HEK293 (cell line): Measurements from ENCODE around the gene MED25.
A peak's percentile ranks its signal among the peaks of the same experiment; 100 is the strongest.

Experiments used
- EGR2 ChIP-seq: fragments of 450-650 bp; formaldehyde crosslinking; IDR thresholded peaks from 2 replicates; pipeline ENCODE4 v1.5.1; 2016; ENCODE audit warnings: low read depth, missing biosample characterization, missing genetic modification characterization
- GLIS2 ChIP-seq: fragments of 450-650 bp; formaldehyde crosslinking; IDR thresholded peaks from 2 replicates; pipeline ENCODE4 v1.5.1; 2016; ENCODE audit warnings: missing biosample characterization, missing genetic modification characterization
- HOXC10 ChIP-seq: sonication (generic); formaldehyde crosslinking; IDR thresholded peaks from 2 replicates; pipeline ENCODE4 v1.8.1; 2023; ENCODE audit warnings: mild to moderate bottlenecking, missing genetic modification reagents
- KLF1 ChIP-seq: fragments of 450-650 bp; formaldehyde crosslinking; IDR thresholded peaks from 2 replicates; pipeline ENCODE4 v1.5.1; 2016; ENCODE audit warnings: missing biosample characterization, missing genetic modification characterization
- MEIS1 ChIP-seq: sonication (generic); formaldehyde crosslinking; IDR thresholded peaks from 2 replicates; pipeline ENCODE4 v1.8.1; 2022; ENCODE audit warnings: missing genetic modification reagents, mild to moderate bottlenecking, borderline replicate concordance
- RBAK ChIP-seq: fragments of 450-650 bp; formaldehyde crosslinking; IDR thresholded peaks from 2 replicates; pipeline ENCODE4 v1.5.1; 2016; ENCODE audit warnings: missing biosample characterization, missing genetic modification characterization
- SALL2 ChIP-seq: fragments of 450-650 bp; formaldehyde crosslinking; IDR thresholded peaks from 2 replicates; pipeline ENCODE4 v1.5.0; 2017; ENCODE audit warnings: missing biosample characterization, mild to moderate bottlenecking, missing genetic modification characterization, borderline replicate concordance
- SCRT1 ChIP-seq: fragments of 450-650 bp; formaldehyde crosslinking; IDR thresholded peaks from 2 replicates; pipeline ENCODE4 v1.5.1; 2016; ENCODE audit warnings: missing biosample characterization, missing genetic modification characterization, borderline replicate concordance
- SP2 ChIP-seq: fragments of 450-650 bp; formaldehyde crosslinking; IDR thresholded peaks from 2 replicates; pipeline ENCODE4 v1.5.1; 2016; ENCODE audit warnings: missing biosample characterization, missing genetic modification characterization
- TSHZ1 ChIP-seq: fragments of 450-650 bp; formaldehyde crosslinking; IDR thresholded peaks from 2 replicates; pipeline ENCODE4 v1.5.1; 2016; ENCODE audit warnings: missing biosample characterization, missing genetic modification characterization, borderline replicate concordance
- ZBTB20 ChIP-seq: fragments of 450-650 bp; formaldehyde crosslinking; IDR thresholded peaks from 2 replicates; pipeline ENCODE4 v1.5.1; 2016; ENCODE audit warnings: missing biosample characterization, missing genetic modification characterization
- ZFP41 ChIP-seq: fragments of 450-650 bp; formaldehyde crosslinking; IDR thresholded peaks from 2 replicates; pipeline ENCODE4 v1.5.1; 2016; ENCODE audit warnings: missing biosample characterization, missing genetic modification characterization, borderline replicate concordance
- ZFP69B ChIP-seq: fragments of 450-650 bp; formaldehyde crosslinking; IDR thresholded peaks from 2 replicates; pipeline ENCODE4 v1.5.1; 2016; ENCODE audit warnings: missing biosample characterization, missing genetic modification characterization
- ZNF112 ChIP-seq: fragments of 450-650 bp; formaldehyde crosslinking; IDR thresholded peaks from 2 replicates; pipeline ENCODE4 v1.5.0; 2017; ENCODE audit warnings: missing biosample characterization, missing genetic modification characterization
- ZNF155 ChIP-seq: fragments of 450-650 bp; formaldehyde crosslinking; IDR thresholded peaks from 2 replicates; pipeline ENCODE4 v1.5.1; 2016; ENCODE audit warnings: missing biosample characterization, missing genetic modification characterization
- ZNF175 ChIP-seq: fragments of 450-650 bp; formaldehyde crosslinking; IDR thresholded peaks from 2 replicates; pipeline ENCODE4 v1.5.1; 2016; ENCODE audit warnings: missing biosample characterization, missing genetic modification characterization
- ZNF214 ChIP-seq: fragments of 450-650 bp; formaldehyde crosslinking; IDR thresholded peaks from 2 replicates; pipeline ENCODE4 v1.5.1; 2017; ENCODE audit warnings: missing biosample characterization, mild to moderate bottlenecking, missing genetic modification characterization, borderline replicate concordance
- ZNF274 ChIP-seq, 2 experiments: fragments of 200-500 bp in 1 of 2; fragments of 450-650 bp in 1 of 2; sonication (Bioruptor generic) in 1 of 2; formaldehyde crosslinking in 1 of 2; IDR thresholded peaks; 2 replicates each; pipeline versions ENCODE4 v1.5.1 to v1.6.1; 2014 to 2016; ENCODE audit warnings: borderline replicate concordance in 1 of 2, inconsistent platforms in 1 of 2, low read length in 1 of 2, missing biosample characterization in 1 of 2, missing genetic modification characterization in 1 of 2
- ZNF292 ChIP-seq: fragments of 450-650 bp; formaldehyde crosslinking; IDR thresholded peaks from 2 replicates; pipeline ENCODE4 v1.5.1; 2016; ENCODE audit warnings: low read depth, missing biosample characterization, missing genetic modification characterization, borderline replicate concordance
- ZNF366 ChIP-seq: fragments of 450-650 bp; formaldehyde crosslinking; conservative IDR thresholded peaks from 2 replicates; pipeline ENCODE4 v1.5.1; 2016; ENCODE audit warnings: missing biosample characterization, missing genetic modification characterization
- ZNF473 ChIP-seq: fragments of 450-650 bp; formaldehyde crosslinking; IDR thresholded peaks from 2 replicates; pipeline ENCODE4 v1.5.1; 2017; ENCODE audit warnings: missing biosample characterization, missing genetic modification characterization
- ZNF530 ChIP-seq: fragments of 450-650 bp; formaldehyde crosslinking; IDR thresholded peaks from 2 replicates; pipeline ENCODE4 v1.5.1; 2016; ENCODE audit warnings: low read depth, missing biosample characterization, missing genetic modification characterization
- ZNF596 ChIP-seq: fragments of 450-650 bp; IDR thresholded peaks from 2 replicates; pipeline ENCODE4 v1.5.0; 2018; ENCODE audit warnings: missing biosample characterization, mild to moderate bottlenecking, missing genetic modification characterization, moderate library complexity
- ZNF654 ChIP-seq: fragments of 450-650 bp; formaldehyde crosslinking; IDR thresholded peaks from 2 replicates; pipeline ENCODE4 v1.5.1; 2016; ENCODE audit warnings: low read depth, missing biosample characterization, missing genetic modification characterization
- ZNF670 ChIP-seq: fragments of 450-650 bp; formaldehyde crosslinking; IDR thresholded peaks from 2 replicates; pipeline ENCODE4 v1.5.1; 2016; ENCODE audit warnings: missing biosample characterization, missing genetic modification characterization, low read depth
- ZNF768 ChIP-seq: fragments of 450-650 bp; formaldehyde crosslinking; IDR thresholded peaks from 2 replicates; pipeline ENCODE4 v1.5.1; 2018; ENCODE audit warnings: missing biosample characterization, mild to moderate bottlenecking, missing genetic modification characterization
- ZNF791 ChIP-seq: fragments of 450-650 bp; formaldehyde crosslinking; IDR thresholded peaks from 2 replicates; pipeline ENCODE4 v1.5.1; 2016; ENCODE audit warnings: missing biosample characterization, missing genetic modification characterization
- ZSCAN23 ChIP-seq: fragments of 450-650 bp; formaldehyde crosslinking; IDR thresholded peaks from 2 replicates; pipeline ENCODE4 v1.5.1; 2016; ENCODE audit warnings: missing biosample characterization, missing genetic modification characterization
- ZSCAN30 ChIP-seq: fragments of 450-650 bp; IDR thresholded peaks from 2 replicates; pipeline ENCODE4 v1.5.1; 2018; ENCODE audit warnings: missing biosample characterization, mild to moderate bottlenecking, missing genetic modification characterization, moderate library complexity
- TF ChIP-seq, protein P1 (sequence below): fragments of 450-650 bp; IDR thresholded peaks from 2 replicates; pipeline ENCODE4 v1.5.1; 2018; ENCODE audit warnings: missing biosample characterization, missing genetic modification characterization
- TF ChIP-seq, protein P2 (sequence below): fragments of 450-650 bp; formaldehyde crosslinking; IDR thresholded peaks from 2 replicates; pipeline ENCODE4 v1.5.1; 2016; ENCODE audit warnings: missing biosample characterization, missing genetic modification characterization
- TF ChIP-seq, protein P3 (sequence below): IDR thresholded peaks from 2 replicates; pipeline ENCODE4 v1.6.1; 2011; ENCODE audit warnings: mild to moderate bottlenecking, low read depth, low read length, borderline replicate concordance

MED25 gene

GRCh38 chr19:49866933-49867782, 49.1 kb downstream of the MED25 start, which contains the start of gene PNKP (continued):
- TF ChIP-seq EGR2 (tag by site-specific recombination) (peak; percentile 88), ZNF670 (no peak), ZFP69B (tag by site-specific recombination) (no peak), KLF1 (tag by site-specific recombination) (peak; percentile 88), ZNF530 (tag by site-specific recombination) (no peak), SALL2 (tag by site-specific recombination) (no peak), ZNF155 (no peak), GLIS2 (tag by site-specific recombination) (peak; percentile 90), ZSCAN30 (tag by site-specific recombination) (no peak), SP2 (tag by site-specific recombination) (peak; percentile 95), ZNF654 (tag by site-specific recombination) (no peak), ZFP41 (tag by site-specific recombination) (no peak), ZNF366 (peak; percentile 81), ZBTB20 (tag by site-specific recombination) (peak; percentile 87; the same call in 1 of the 2 replicates), ZNF292 (tag by site-specific recombination) (no peak), HOXC10 (CRISPR knock-in tag) (no peak), ZNF274 (IDR thresholded peaks at IDR 0.05; ENCODE audit: low read length) (no peak), ZNF274 (tag by site-specific recombination; IDR thresholded peaks at IDR 0.05; ENCODE audit: borderline replicate concordance) (no peak), ZNF175 (tag by site-specific recombination) (no peak), ZNF473 (no peak), ZSCAN23 (tag by site-specific recombination) (no peak), RBAK (tag by site-specific recombination) (peak; percentile 11; the same call in 1 of the 2 replicates), ZNF596 (tag by site-specific recombination) (no peak), ZNF791 (tag by site-specific recombination) (no peak), ZNF214 (tag by site-specific recombination) (no peak), ZNF112 (tag by site-specific recombination) (no peak), ZNF768 (no peak), TSHZ1 (tag by site-specific recombination) (no peak), SCRT1 (no peak), MEIS1 (CRISPR knock-in tag) (no peak)
- TF ChIP-seq, protein P1, sequence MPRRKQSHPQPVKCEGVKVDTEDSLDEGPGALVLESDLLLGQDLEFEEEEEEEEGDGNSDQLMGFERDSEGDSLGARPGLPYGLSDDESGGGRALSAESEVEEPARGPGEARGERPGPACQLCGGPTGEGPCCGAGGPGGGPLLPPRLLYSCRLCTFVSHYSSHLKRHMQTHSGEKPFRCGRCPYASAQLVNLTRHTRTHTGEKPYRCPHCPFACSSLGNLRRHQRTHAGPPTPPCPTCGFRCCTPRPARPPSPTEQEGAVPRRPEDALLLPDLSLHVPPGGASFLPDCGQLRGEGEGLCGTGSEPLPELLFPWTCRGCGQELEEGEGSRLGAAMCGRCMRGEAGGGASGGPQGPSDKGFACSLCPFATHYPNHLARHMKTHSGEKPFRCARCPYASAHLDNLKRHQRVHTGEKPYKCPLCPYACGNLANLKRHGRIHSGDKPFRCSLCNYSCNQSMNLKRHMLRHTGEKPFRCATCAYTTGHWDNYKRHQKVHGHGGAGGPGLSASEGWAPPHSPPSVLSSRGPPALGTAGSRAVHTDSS (tag by site-specific recombination): 0 out of 2 replicates have a peak, but pooled peaks have one; percentile 78
- TF ChIP-seq, protein P2, sequence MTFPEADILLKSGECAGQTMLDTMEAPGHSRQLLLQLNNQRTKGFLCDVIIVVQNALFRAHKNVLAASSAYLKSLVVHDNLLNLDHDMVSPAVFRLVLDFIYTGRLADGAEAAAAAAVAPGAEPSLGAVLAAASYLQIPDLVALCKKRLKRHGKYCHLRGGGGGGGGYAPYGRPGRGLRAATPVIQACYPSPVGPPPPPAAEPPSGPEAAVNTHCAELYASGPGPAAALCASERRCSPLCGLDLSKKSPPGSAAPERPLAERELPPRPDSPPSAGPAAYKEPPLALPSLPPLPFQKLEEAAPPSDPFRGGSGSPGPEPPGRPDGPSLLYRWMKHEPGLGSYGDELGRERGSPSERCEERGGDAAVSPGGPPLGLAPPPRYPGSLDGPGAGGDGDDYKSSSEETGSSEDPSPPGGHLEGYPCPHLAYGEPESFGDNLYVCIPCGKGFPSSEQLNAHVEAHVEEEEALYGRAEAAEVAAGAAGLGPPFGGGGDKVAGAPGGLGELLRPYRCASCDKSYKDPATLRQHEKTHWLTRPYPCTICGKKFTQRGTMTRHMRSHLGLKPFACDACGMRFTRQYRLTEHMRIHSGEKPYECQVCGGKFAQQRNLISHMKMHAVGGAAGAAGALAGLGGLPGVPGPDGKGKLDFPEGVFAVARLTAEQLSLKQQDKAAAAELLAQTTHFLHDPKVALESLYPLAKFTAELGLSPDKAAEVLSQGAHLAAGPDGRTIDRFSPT (tag by site-specific recombination): peak; percentile 47; the same call in 1 of the 2 replicates
- TF ChIP-seq, protein P3, sequence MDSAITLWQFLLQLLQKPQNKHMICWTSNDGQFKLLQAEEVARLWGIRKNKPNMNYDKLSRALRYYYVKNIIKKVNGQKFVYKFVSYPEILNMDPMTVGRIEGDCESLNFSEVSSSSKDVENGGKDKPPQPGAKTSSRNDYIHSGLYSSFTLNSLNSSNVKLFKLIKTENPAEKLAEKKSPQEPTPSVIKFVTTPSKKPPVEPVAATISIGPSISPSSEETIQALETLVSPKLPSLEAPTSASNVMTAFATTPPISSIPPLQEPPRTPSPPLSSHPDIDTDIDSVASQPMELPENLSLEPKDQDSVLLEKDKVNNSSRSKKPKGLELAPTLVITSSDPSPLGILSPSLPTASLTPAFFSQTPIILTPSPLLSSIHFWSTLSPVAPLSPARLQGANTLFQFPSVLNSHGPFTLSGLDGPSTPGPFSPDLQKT: no peak; the same call in 1 of the 2 replicates
